Panc1 (cell line): ENCODE data around the gene POLK. TPM values are rescaled to one million over a fixed set of nuclear protein-coding genes. Genes with fewer than 3 reads are reported as not detected.

ENCODE experiments used
- ATAC-seq: fragments of 200-7000 bp; cut with Tn5 transposase; 2 replicates; pipeline ENCODE4 v1.9.1; 2020; ENCODE audit warnings: mild to moderate bottlenecking, moderate library complexity
- BruUV-seq: library from RNA; stranded (reverse); fragments of 400-500 nt; replicated peaks from 2 replicates; lab custom pipeline; 2021; lab: Mats Ljungman, UMichigan
- CTCF ChIA-PET: fragments of 300-600 bp; sonication (Branson Sonifier 250); formaldehyde crosslinking; loops from one replicate; lab custom pipeline; 2022; ENCODE audit warnings: antibody characterized with exemption; lab: Charles Lee
- POLR2A ChIA-PET: fragments of 300-600 bp; sonication (Branson Sonifier 250); formaldehyde crosslinking; loops from one replicate; lab custom pipeline; 2022; ENCODE audit warnings: antibody characterized with exemption; lab: Charles Lee
- DNase-seq: peaks from one replicate; pipeline ENCODE4 v3.0.0-alpha.2; 2010; ENCODE audit warnings: low read depth, low spot score
- H3K27ac ChIP-seq: 2 replicates; pipeline ENCODE4 v1.5.1; 2011; ENCODE audit warnings: mild to moderate bottlenecking, low read length, inconsistent platforms
- H3K27me3 ChIP-seq: fragments of 200-500 bp; sonication (Bioruptor generic); 2 replicates; pipeline ENCODE4 v1.6.0; 2014; ENCODE audit warnings: low read length, inconsistent platforms; ENCODE audit not compliant: control insufficient read depth, insufficient read depth
- H3K36me3 ChIP-seq: fragments of 200-500 bp; sonication (Bioruptor generic); 2 replicates; pipeline ENCODE4 v1.5.1; 2014; ENCODE audit warnings: inconsistent platforms, mild to moderate bottlenecking, low read length, moderate library complexity; ENCODE audit not compliant: control insufficient read depth, insufficient read depth
- H3K4me1 ChIP-seq: 2 replicates; pipeline ENCODE4 v1.5.1; 2011; ENCODE audit warnings: inconsistent platforms, mild to moderate bottlenecking, low read length, moderate library complexity; ENCODE audit not compliant: control insufficient read depth, insufficient read depth
- H3K4me3 ChIP-seq, 2 experiments: 2 replicates each; pipeline ENCODE4 v1.5.1; 2011 to 2012; ENCODE audit warnings: low read depth in 2 of 2, low read length in 2 of 2, mild to moderate bottlenecking in 2 of 2, inconsistent platforms in 1 of 2, moderate library complexity in 1 of 2
- H3K9me3 ChIP-seq: fragments of 200-500 bp; sonication (Bioruptor generic); 2 replicates; pipeline ENCODE4 v1.5.1; 2014; ENCODE audit warnings: low read depth, mild to moderate bottlenecking, inconsistent platforms, low read length, moderate library complexity; ENCODE audit not compliant: control insufficient read depth, insufficient read depth
- POLR2AphosphoS5 ChIP-seq: IDR thresholded peaks from 2 replicates; pipeline ENCODE4 v1.6.1; 2012; ENCODE audit warnings: mild to moderate bottlenecking, low read depth, low read length, moderate library complexity
- SIN3A ChIP-seq: IDR thresholded peaks from 2 replicates; pipeline ENCODE4 v1.6.1; 2012; ENCODE audit warnings: low read depth, mild to moderate bottlenecking, low read length, moderate library complexity, borderline replicate concordance; ENCODE audit not compliant: insufficient read depth
- TCF7L2 ChIP-seq: IDR thresholded peaks from 2 replicates; pipeline ENCODE4 v1.6.1; 2011; ENCODE audit warnings: mild to moderate bottlenecking, low read depth, low read length, inconsistent platforms
- in situ Hi-C: cut with HindIII; loops from 2 replicates; pipeline ENCODE4 v1.10.0; 2016; ENCODE audit warnings: low sequenced_read_pairs, low pct_unique_long_range_greater_than_20kb
- intact Hi-C: fragments of 100-400 bp; cut with micrococcal nuclease; formaldehyde crosslinking; loops from one replicate; pipeline ENCODE4 v1.10.0; 2022; ENCODE audit not compliant: unreplicated experiment
- total RNA-seq: library from RNA; stranded (reverse); gene quantifications from one replicate; pipeline ENCODE4 v1.2.1, GENCODE V29; 2021; ENCODE audit not compliant: unreplicated experiment
- TF ChIP-seq, protein P1 (sequence below): fragments of 450-650 bp; IDR thresholded peaks from 2 replicates; pipeline ENCODE4 v1.5.1; 2017; ENCODE audit warnings: mild to moderate bottlenecking
- TF ChIP-seq, protein P2 (sequence below), 2 experiments: IDR thresholded peaks; 2 replicates each; pipeline ENCODE4 v1.6.1; 2011 to 2012; ENCODE audit warnings: low read depth in 2 of 2, control low read depth in 1 of 2, low read length in 1 of 2, mild to moderate bottlenecking in 1 of 2, moderate library complexity in 1 of 2; ENCODE audit not compliant: insufficient read depth in 1 of 2

Gene POLK
- total RNA-seq, 1 experiment from 2014 or later, result 21.3 TPM

DNA sequence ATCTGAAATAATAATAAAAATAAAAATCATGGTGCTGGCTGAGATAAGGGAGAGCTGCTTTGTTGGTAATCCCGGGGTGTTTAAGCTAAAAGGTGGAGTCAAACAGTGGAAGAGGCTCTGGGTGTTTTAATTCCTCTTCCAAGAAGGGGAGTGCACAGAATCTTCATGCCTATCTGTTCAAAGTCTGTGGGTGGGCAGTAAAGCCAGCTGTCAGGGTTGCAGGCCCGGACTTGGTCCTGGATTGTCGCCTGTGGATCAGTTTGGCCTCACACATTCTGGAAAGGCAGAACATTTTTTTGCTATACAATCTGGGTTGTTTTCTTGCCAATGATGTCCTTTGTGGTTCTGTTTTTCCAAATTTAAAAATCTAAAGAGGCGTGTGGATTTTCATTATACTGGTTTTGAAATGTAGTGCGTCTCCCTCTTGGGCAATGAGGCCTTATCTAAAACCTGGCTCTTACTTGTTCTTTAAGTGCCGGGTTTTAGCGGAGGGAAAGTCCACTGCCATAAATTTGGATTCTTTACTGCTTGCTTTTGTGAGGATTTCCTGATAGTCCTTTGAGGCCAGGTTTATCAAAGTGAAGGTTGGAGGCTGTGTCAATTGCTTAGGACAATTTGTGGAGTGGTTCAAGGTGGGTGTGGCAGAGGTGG is 105.4 kb downstream of the POLK start:
- BruUV-seq, result no TSS peak
- ChIA-PET CTCF (no interaction called here), POLR2A (no interaction called here)
- Histone ChIP-seq H3K4me3 (no peak overlapping the region), H3K9me3 (no peaks in the 10 kb centered on the region), H3K4me1 (peaks cover 4% of the 10 kb centered on the region), H3K27ac (no peak overlapping the region), H3K36me3 (no peaks in the 10 kb centered on the region), H3K27me3 (no peaks in the 10 kb centered on the region)
- no peak for TF ChIP-seq POLR2AphosphoS5
- no peak for TF ChIP-seq TCF7L2
- intact Hi-C loops (no loop called here), in situ Hi-C loops (no loop called here)
- DNase-seq (no peak), ATAC-seq (no peak)

DNA sequence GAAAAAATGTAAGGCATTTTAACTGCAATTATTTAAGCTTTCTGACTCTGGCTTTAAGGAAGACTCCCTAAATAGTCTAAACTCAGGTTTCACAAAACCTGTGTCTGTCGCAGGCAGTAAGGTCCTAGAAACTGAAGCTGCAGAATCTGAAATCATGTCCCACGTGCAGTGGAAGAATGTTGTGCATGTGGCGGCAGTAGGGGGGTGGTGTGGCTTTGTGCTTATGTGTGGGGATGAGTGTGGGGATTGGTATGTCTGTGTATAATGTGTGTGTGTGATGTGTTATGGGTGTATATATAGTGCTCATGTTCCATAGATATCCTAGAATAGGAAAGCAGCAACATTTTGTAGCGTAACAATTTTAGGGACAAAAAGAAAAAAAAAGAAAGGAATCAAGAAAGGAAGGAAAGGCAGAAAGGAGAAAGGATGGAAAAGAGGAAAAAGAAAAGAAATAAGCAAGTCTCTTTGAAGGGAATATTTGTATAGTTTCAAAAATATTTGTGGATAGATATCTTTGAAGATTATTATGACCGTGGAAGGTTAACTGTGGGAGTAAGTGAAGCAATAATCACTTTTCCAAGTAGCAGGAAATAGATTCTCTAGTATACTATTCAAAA is 106.2 kb downstream of the POLK start:
- BruUV-seq, result no TSS peak
- ATAC-seq (no peak), DNase-seq (no peak)
- no peak overlapping the region for H3K4me3 ChIP-seq
- in situ Hi-C loops (no loop called here), intact Hi-C loops (no loop called here)
- no peaks in the 10 kb centered on the region for H3K36me3 ChIP-seq
- H3K27ac ChIP-seq, result 0 out of 2 replicates have a peak overlapping the region, but pooled peaks have one; percentile 4
- ChIA-PET POLR2A (interaction anchor here (0.7 kb wide), 1 partner anchor 61 kb away, joined by 5 read pairs; no protein-coding TSS in a partner anchor), CTCF (no interaction called here)
- H3K4me1 ChIP-seq, result peaks cover 4% of the 10 kb centered on the region; the same call in 1 of the 2 replicates
- H3K9me3 ChIP-seq, result no peaks in the 10 kb centered on the region
- TF ChIP-seq POLR2AphosphoS5, result no peak
- no peak for TF ChIP-seq SIN3A
- no peak for TF ChIP-seq TCF7L2
- TF ChIP-seq, protein P1, sequence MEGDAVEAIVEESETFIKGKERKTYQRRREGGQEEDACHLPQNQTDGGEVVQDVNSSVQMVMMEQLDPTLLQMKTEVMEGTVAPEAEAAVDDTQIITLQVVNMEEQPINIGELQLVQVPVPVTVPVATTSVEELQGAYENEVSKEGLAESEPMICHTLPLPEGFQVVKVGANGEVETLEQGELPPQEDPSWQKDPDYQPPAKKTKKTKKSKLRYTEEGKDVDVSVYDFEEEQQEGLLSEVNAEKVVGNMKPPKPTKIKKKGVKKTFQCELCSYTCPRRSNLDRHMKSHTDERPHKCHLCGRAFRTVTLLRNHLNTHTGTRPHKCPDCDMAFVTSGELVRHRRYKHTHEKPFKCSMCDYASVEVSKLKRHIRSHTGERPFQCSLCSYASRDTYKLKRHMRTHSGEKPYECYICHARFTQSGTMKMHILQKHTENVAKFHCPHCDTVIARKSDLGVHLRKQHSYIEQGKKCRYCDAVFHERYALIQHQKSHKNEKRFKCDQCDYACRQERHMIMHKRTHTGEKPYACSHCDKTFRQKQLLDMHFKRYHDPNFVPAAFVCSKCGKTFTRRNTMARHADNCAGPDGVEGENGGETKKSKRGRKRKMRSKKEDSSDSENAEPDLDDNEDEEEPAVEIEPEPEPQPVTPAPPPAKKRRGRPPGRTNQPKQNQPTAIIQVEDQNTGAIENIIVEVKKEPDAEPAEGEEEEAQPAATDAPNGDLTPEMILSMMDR, result no peak
- TF ChIP-seq, protein P2, sequence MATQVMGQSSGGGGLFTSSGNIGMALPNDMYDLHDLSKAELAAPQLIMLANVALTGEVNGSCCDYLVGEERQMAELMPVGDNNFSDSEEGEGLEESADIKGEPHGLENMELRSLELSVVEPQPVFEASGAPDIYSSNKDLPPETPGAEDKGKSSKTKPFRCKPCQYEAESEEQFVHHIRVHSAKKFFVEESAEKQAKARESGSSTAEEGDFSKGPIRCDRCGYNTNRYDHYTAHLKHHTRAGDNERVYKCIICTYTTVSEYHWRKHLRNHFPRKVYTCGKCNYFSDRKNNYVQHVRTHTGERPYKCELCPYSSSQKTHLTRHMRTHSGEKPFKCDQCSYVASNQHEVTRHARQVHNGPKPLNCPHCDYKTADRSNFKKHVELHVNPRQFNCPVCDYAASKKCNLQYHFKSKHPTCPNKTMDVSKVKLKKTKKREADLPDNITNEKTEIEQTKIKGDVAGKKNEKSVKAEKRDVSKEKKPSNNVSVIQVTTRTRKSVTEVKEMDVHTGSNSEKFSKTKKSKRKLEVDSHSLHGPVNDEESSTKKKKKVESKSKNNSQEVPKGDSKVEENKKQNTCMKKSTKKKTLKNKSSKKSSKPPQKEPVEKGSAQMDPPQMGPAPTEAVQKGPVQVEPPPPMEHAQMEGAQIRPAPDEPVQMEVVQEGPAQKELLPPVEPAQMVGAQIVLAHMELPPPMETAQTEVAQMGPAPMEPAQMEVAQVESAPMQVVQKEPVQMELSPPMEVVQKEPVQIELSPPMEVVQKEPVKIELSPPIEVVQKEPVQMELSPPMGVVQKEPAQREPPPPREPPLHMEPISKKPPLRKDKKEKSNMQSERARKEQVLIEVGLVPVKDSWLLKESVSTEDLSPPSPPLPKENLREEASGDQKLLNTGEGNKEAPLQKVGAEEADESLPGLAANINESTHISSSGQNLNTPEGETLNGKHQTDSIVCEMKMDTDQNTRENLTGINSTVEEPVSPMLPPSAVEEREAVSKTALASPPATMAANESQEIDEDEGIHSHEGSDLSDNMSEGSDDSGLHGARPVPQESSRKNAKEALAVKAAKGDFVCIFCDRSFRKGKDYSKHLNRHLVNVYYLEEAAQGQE (IDR thresholded peaks at IDR 0.05; ENCODE audit: insufficient read depth in 1 of 2, low read depth in 2 of 2, low read length in 1 of 2), result no peak
- no peaks in the 10 kb centered on the region for H3K27me3 ChIP-seq
